Left ventricle myocardium superior (tissue), 1 donor: ENCODE results near the gene OR8D1. TPM values are rescaled to one million over a fixed set of nuclear protein-coding genes. Genes with fewer than 3 reads are reported as not detected.
"Not testable (repeated sequence)": the region's sequence is repeated elsewhere in the genome, so short reads cannot be mapped to it uniquely, and the experiment has no call there.

Experiments
- ATAC-seq: fragments of 200-7000 bp; cut with Tn5 transposase; one replicate; pipeline ENCODE4 v1.9.1; 2020; ENCODE audit warnings: mild to moderate bottlenecking, moderate library complexity
- DNase-seq: peaks from one replicate; pipeline ENCODE4 v3.0.0-alpha.2; 2020
- intact Hi-C: fragments of 100-400 bp; cut with micrococcal nuclease; formaldehyde crosslinking; loops from one replicate; pipeline ENCODE4 v1.11.0; 2022
- total RNA-seq: library from RNA; stranded (reverse); fragmentation: NEBNext Ultra II Directional; extraction: Animal tissue kit (Norgen Biotek cat#: 25700); gene quantifications from one replicate; pipeline ENCODE4 v1.2.1, GENCODE V29; 2021
- donor health status: DM: no; HTN: yes; CAD: no; lungs with severe emphysema.

OR8D1 gene
- total RNA-seq, 1 donor from 2014 or later, result not detected

- ATAC-seq (no peak), DNase-seq (no peak)
- intact Hi-C loops, result no loop called here
These were observed 17.7 kb downstream of the OR8D1 start for GRCh38 chr11:124296016-124296415.

GRCh38 chr11:124294687-124295086 lies 19.1 kb downstream of the OR8D1 start:
- DNase-seq (no peak), ATAC-seq (no peak)
- intact Hi-C loops, result no loop called here

DNA sequence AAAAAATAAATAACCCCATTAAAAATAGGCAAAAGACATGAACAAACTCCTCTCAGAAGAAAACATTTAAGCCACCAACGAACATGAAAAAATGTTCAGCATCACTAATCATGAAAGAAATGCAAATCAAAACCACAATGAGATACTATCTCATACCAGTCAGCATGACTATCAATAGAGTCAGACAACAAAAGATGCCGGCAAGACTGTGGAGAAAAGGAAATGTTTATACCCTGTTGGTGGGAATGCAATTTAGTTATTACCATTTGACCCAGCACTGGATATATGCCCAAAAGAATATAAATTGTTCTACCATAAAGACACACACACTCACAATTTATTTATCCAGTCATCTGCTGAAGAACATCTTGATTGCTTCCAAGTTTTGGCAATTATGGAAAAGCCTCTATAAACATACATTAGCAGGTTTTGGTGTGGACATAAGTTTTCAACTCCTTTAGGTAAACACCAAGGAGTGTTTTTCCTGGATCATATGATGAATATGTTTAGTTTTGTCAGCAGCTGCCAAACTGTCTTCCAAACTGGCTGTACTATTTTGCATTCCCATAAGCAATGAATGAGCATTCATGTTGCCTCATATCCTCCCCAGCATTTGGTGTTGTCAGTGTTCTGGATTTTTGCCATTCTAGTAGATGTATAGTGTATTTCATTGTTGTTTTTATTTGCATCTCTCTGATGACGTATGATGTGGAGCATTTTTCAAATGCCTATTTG lies 28.0 kb downstream of the OR8D1 start:
- ATAC-seq, result no peak
- intact Hi-C loops, result no loop called here
- DNase-seq, result no peak

DNA sequence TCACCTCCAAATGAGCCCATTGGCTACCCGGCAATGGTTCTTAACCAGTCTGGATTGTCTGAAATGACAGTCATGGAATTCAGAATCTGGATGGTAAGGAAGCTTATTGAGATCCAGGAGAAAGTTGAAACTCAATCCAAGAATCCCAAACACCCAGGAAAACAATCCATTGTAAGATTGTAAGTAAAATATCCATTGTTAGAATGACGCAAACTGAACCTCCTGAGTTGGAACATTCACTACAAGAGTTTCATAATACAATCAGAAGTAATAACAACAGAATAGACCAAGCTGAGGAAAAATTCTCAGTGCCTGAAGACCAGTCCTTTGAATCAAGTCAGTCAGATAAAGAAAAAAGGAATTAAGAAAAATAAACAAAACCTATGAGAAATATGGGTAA lies 35.5 kb downstream of the OR8D1 start:
- no peak for DNase-seq
- no peak for ATAC-seq
- intact Hi-C loops, result no loop called here

DNA sequence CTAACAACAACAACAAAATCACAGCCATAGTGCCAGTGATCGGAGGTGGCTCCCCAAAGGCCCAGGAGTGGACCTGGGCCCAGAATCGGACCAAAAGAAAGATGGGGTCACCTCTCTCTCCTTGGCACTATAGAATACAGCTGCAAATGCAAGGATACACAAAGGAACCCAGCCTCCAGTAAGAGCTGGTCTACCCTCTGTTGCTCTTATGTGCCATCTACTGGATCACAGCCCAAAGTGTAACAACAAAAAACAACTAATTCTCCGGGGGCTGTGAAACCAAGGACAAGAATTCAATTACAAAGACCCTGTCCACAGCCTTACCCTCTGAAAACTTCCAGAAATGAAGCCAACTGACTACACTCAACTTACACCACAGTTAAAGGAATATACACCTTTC lies 35.9 kb downstream of the OR8D1 start:
- intact Hi-C loops, result no loop called here
- DNase-seq (no peak), ATAC-seq (no peak)

DNA sequence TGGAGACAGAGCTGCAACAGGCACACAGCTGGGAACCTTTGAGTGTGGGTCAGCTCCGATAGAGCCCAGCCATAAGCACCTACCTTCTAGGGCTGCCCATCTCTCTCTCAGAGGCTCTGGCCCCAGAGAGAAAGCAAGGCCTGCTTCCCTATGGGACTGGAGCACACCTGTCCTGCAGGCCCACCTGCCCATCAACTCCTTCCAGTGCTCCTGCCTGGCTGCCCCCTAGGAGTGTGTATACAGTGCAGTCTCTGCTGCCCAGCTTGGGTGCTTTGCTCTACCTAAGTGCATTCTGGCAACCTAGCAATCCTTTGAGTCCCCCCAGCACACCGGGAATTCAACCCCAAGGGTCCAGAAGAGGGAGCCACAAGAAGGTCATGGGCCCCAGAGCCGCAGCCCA lies 36.5 kb downstream of the OR8D1 start:
- intact Hi-C loops, result no loop called here
- ATAC-seq (no peak), DNase-seq (no peak)

DNA sequence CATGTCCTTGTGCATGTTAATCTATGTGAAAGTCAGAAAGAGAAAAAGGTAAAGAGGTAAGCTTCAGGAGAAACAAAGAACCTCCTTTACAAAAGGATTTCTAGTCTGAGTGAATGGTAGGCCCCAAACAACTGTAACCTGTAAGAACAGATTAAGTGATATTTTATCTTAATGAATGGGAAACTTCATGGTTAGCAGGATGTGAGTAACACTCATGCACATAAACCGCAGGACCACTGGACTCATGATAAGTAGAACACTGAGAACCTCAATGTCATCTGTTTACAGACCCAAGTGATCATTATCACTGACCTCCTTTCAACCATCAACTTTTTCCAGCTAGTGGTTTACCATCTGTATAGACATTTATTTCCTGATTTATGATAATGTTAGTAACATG lies 37.7 kb downstream of the OR8D1 start:
- DNase-seq (no peak), ATAC-seq (no peak)
- intact Hi-C loops, result no loop called here

DNA sequence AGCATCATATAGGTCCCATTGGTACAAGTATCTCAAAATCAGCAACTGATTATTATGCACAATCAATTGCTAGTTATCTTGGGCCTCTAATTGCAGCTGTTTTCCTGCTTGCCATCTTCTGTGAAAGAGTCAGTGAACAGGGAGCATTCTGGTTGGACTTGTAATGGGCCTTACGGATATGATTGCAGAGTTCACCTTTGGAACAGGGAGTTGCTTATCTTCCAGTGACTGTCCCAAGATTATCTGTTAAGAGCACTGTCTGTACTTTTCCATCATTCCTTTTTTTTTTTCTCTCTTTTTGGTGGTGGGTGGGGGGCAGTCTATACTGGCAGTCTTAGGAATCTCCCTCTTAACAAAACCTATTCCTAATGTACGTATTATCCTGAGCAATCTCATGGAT lies 39.7 kb downstream of the OR8D1 start:
- no peak for ATAC-seq
- intact Hi-C loops, result no loop called here
- DNase-seq, result no peak

DNA sequence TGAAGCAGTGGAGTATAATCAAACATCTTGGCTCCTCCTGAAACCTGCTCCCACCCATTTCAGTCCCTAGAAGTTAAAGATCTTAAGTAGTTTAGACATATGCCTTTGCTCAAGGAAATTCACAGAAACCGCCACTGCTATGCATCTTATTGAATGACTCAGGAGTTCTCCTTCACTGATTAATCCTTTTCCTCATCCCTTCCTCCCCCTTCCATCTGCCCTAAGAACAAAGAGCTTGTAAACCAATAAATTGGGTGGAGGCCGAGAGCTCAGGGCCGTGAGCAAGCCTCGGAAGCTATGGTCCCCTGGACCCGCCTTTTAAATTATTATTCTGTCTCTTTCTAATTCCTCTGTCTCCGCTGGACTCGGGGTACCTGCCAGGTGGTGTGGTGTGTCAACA lies 42.9 kb downstream of the OR8D1 start:
- DNase-seq, ATAC-seq, intact Hi-C loops: not testable (repeated sequence)

- DNase-seq, intact Hi-C loops, ATAC-seq: not testable (repeated sequence)
These were observed 48.7 kb downstream of the OR8D1 start for GRCh38 chr11:124265041-124265440.

GRCh38 chr11:124256076-124256475 lies 57.7 kb downstream of the OR8D1 start, which contains the start of gene OR8G5:
OR8G5 (plus strand) TSS chr11:124256376; CDS start chr11:124264932, 8,556 bp downstream.
- ATAC-seq, result no peak
- intact Hi-C loops, result no loop called here
- DNase-seq, result no peak

Other genes with a start within 250 kb of the OR8D1 start
- gene VWA5A, start 198.5 kb downstream of the OR8D1 start, total RNA-seq, result 2.8 TPM
- not detected for gene OR10D3, start 130.6 kb downstream of the OR8D1 start, total RNA-seq
- gene OR8G1, start 72.9 kb downstream of the OR8D1 start, total RNA-seq, result not detected
- gene OR8G5, start 57.6 kb downstream of the OR8D1 start, total RNA-seq, result not detected
- gene OR8D2, start 6.2 kb upstream of the OR8D1 start, total RNA-seq, result not detected
- not detected for gene OR8B2, start 70.5 kb upstream of the OR8D1 start, total RNA-seq
- not detected for gene OR8B3, start 85.1 kb upstream of the OR8D1 start, total RNA-seq
- gene OR8B4, start 110.9 kb upstream of the OR8D1 start, total RNA-seq, result not detected
- not detected for gene OR8B8, start 131.7 kb upstream of the OR8D1 start, total RNA-seq
- not detected for gene OR8B12, start 229.7 kb upstream of the OR8D1 start, total RNA-seq